Osteoblast (primary cell): ENCODE measurements around the gene PMCH. TPM values are rescaled to one million over a fixed set of nuclear protein-coding genes. Genes with fewer than 3 reads are reported as not detected.
"Not testable (repeated sequence)": the region's sequence is repeated elsewhere in the genome, so short reads cannot be mapped to it uniquely, and the experiment has no call there.

Experiments used
- DNase-seq: peaks from one replicate; pipeline ENCODE4 v3.0.0; 2011; ENCODE audit warnings: low spot score, mixed read lengths; ENCODE audit not compliant: insufficient read length; ENCODE audit errors: missing footprints
- H2AFZ ChIP-seq: 2 replicates; pipeline ENCODE4 v1.6.0; 2011; ENCODE audit warnings: mild to moderate bottlenecking, low read length
- H3K27ac ChIP-seq: 2 replicates; pipeline ENCODE4 v1.5.1; 2011; ENCODE audit warnings: mild to moderate bottlenecking, low read depth, low read length, moderate library complexity
- H3K27me3 ChIP-seq: 2 replicates; pipeline ENCODE4 v1.6.0; 2012; ENCODE audit warnings: mild to moderate bottlenecking, control low read depth, inconsistent platforms, low read length, moderate library complexity; ENCODE audit not compliant: insufficient read depth
- H3K36me3 ChIP-seq: 2 replicates; pipeline ENCODE4 v1.5.1; 2011; ENCODE audit warnings: mild to moderate bottlenecking, low read length, control low read depth, moderate library complexity; ENCODE audit not compliant: insufficient read depth
- H3K4me1 ChIP-seq: 2 replicates; pipeline ENCODE4 v1.5.1; 2011; ENCODE audit warnings: mild to moderate bottlenecking, low read length, control low read depth, moderate library complexity; ENCODE audit not compliant: insufficient read depth
- H3K4me2 ChIP-seq: 2 replicates; pipeline ENCODE4 v1.6.0; 2011; ENCODE audit warnings: mild to moderate bottlenecking, low read length; ENCODE audit not compliant: insufficient read depth
- H3K4me3 ChIP-seq: fragments of 200-600 bp; sonication (generic); 3 replicates; pipeline ENCODE4 v1.5.1; 2012; ENCODE audit warnings: mild to moderate bottlenecking, low read length, inconsistent platforms; ENCODE audit not compliant: insufficient read depth
- H3K79me2 ChIP-seq: 2 replicates; pipeline ENCODE4 v1.6.0; 2012; ENCODE audit warnings: mild to moderate bottlenecking, low read length, control low read depth, inconsistent platforms; ENCODE audit not compliant: insufficient read depth
- H3K9me3 ChIP-seq: 2 replicates; pipeline ENCODE4 v1.5.1; 2011; ENCODE audit warnings: low read depth, low read length, control low read depth
- H4K20me1 ChIP-seq: 2 replicates; pipeline ENCODE4 v1.6.0; 2012; ENCODE audit warnings: mild to moderate bottlenecking, low read length, control low read depth; ENCODE audit not compliant: insufficient read depth
- small RNA-seq: library from RNA; depleted of rRNA; stranded (forward); fragments of <200 nt; gene quantifications from one replicate; pipeline ENCODE3, GENCODE V24; 2012
- total RNA-seq: library from RNA; depleted of rRNA; stranded (reverse); fragments of >200 nt; gene quantifications from 2 replicates; pipeline ENCODE4 v1.2.3, GENCODE V29; 2012

PMCH gene
- total RNA-seq, 1 donor = not detected

DNA sequence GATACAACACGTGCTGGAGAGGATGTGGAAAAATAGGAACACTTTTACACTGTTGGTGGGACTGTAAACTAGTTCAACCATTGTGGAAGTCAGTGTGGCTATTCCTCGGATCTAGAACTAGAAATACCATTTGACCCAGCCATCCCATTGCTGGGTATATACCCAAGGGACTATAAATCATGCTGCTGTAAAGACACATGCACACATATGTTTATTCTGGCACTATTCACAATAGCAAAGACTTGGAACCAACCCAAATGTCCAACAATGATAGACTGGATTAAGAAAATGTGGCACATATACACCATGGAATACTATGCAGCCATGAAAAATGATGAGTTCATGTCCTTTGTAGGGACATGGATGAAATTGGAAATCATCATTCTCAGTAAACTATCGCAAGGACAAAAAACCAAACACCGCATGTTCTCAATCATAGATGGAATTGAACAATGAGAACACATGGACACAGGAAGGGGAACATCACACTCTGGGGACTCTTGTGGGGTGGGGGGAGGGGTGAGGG lies 50.5 kb downstream of the PMCH start:
- not testable (repeated sequence) for H3K9me3 ChIP-seq, H3K27me3 ChIP-seq, H3K27ac ChIP-seq, H2AFZ ChIP-seq, H4K20me1 ChIP-seq, H3K4me2 ChIP-seq, H3K4me3 ChIP-seq, H3K4me1 ChIP-seq, H3K36me3 ChIP-seq, DNase-seq, H3K79me2 ChIP-seq

Small RNA genes within 50 kb of the gene (small RNA-seq; reads per million reads assigned to genes)
- gene RN7SL793P = not detected

Other genes starting within 250 kb of the PMCH start
- 113 and 136 TPM in 2 replicates for gene WASHC3, start 135.8 kb downstream of the PMCH start, total RNA-seq
- 24.6 and 25.3 TPM in 2 replicates for gene NUP37, start 77.7 kb downstream of the PMCH start, total RNA-seq
- 5.8 and 6.5 TPM in 2 replicates for gene PARPBP, start 77.7 kb downstream of the PMCH start, total RNA-seq